Kidney tubule cell (primary cell): ENCODE data around the gene LY9.

Source experiments
- DNase-seq: peaks from one replicate; pipeline ENCODE4 v3.0.0-alpha.2; 2018; ENCODE audit warnings: low spot score

The LY9 gene

GRCh38 chr1:160801836-160802580 lies 6.0 kb downstream of the LY9 start:
- no peak for DNase-seq

GRCh38 chr1:160806109-160806665 lies 10.2 kb downstream of the LY9 start:
- no peak for DNase-seq

GRCh38 chr1:160806784-160807183 lies 10.8 kb downstream of the LY9 start:
- no peak for DNase-seq

- DNase-seq: no peak
These were observed 11.3 kb downstream of the LY9 start for GRCh38 chr1:160807247-160807646.

- DNase-seq: no peak
These were observed 11.8 kb downstream of the LY9 start for GRCh38 chr1:160807738-160808137.

- no peak for DNase-seq
These were observed 12.3 kb downstream of the LY9 start for GRCh38 chr1:160808289-160808688.

- DNase-seq: no peak
These were observed 14.5 kb downstream of the LY9 start for GRCh38 chr1:160810486-160810885.

- no peak for DNase-seq
These were observed 15.2 kb downstream of the LY9 start for GRCh38 chr1:160811147-160811546.

- DNase-seq: peak; percentile 80
These were observed 17.2 kb downstream of the LY9 start for GRCh38 chr1:160813215-160813614.

- DNase-seq: no peak
These were observed 18.3 kb downstream of the LY9 start for GRCh38 chr1:160814316-160814715.

GRCh38 chr1:160814856-160815255 lies 18.9 kb downstream of the LY9 start:
- no peak for DNase-seq

- DNase-seq: no peak
These were observed 22.4 kb downstream of the LY9 start for GRCh38 chr1:160818207-160818937.

GRCh38 chr1:160819186-160819585 lies 23.2 kb downstream of the LY9 start:
- no peak for DNase-seq

- no peak for DNase-seq
These were observed 25.7 kb downstream of the LY9 start for GRCh38 chr1:160821627-160822026.

GRCh38 chr1:160823296-160823695 lies 27.3 kb downstream of the LY9 start:
- no peak for DNase-seq

GRCh38 chr1:160826546-160826945 lies 30.6 kb downstream of the LY9 start:
- DNase-seq: peak; percentile 44

GRCh38 chr1:160827418-160827817 lies 31.4 kb downstream of the LY9 start:
- no peak for DNase-seq

GRCh38 chr1:160829766-160830165 lies 33.8 kb downstream of the LY9 start:
- DNase-seq: no peak

GRCh38 chr1:160830321-160831153 lies 34.6 kb downstream of the LY9 start:
- peak; percentile 56 for DNase-seq

- peak; percentile 56 for DNase-seq
These were observed 39.1 kb downstream of the LY9 start for GRCh38 chr1:160834945-160835565.

- no peak for DNase-seq
These were observed 39.8 kb downstream of the LY9 start for GRCh38 chr1:160835751-160836150.

GRCh38 chr1:160836561-160836960 lies 40.6 kb downstream of the LY9 start:
- no peak for DNase-seq
